GM23338 (cell line): ENCODE data around the gene SLC7A6.

Experiments used
- CREB1 ChIP-seq: fragments of 250-450 bp; sonication (Bioruptor Pico); IDR thresholded peaks from 2 replicates; pipeline ENCODE4 v1.5.0; 2020; ENCODE audit warnings: low read depth, mild to moderate bottlenecking, moderate library complexity
- EZH2 ChIP-seq: fragments of 200-600 bp; sonication (generic); IDR thresholded peaks from one replicate; pipeline ENCODE4 v1.8.0; 2017; ENCODE audit warnings: antibody characterized with exemption, mild to moderate bottlenecking, low read depth; ENCODE audit not compliant: unreplicated experiment
- EZH2phosphoT487 ChIP-seq: fragments of 200-600 bp; sonication (generic); IDR thresholded peaks from one replicate; pipeline ENCODE4 v1.8.1; 2018; ENCODE audit warnings: antibody characterized with exemption; ENCODE audit not compliant: unreplicated experiment
- JUNB ChIP-seq: IDR thresholded peaks from one replicate; pipeline ENCODE4 v1.6.1; 2016; ENCODE audit warnings: antibody characterized with exemption; ENCODE audit not compliant: unreplicated experiment
- NANOG ChIP-seq: IDR thresholded peaks from 2 replicates; pipeline ENCODE4 v1.6.1; 2016; ENCODE audit warnings: antibody characterized with exemption, borderline replicate concordance
- POLR2AphosphoS5 ChIP-seq: IDR thresholded peaks from 2 replicates; pipeline ENCODE4 v1.6.1; 2016; ENCODE audit warnings: antibody characterized with exemption, low read depth
- ZNF114 ChIP-seq: fragments of 250-450 bp; sonication (Bioruptor Pico); IDR thresholded peaks from 2 replicates; pipeline ENCODE4 v1.5.0; 2020; ENCODE audit warnings: mild to moderate bottlenecking, moderate library complexity
- TF ChIP-seq, protein P1 (sequence below), 2 experiments: fragments of 200-600 bp in 1 of 2; sonication (generic) in 1 of 2; conservative IDR thresholded peaks; 2 replicates each; pipeline versions ENCODE4 v1.5.1 to v1.6.1; 2016 to 2017; ENCODE audit warnings: antibody characterized with exemption in 2 of 2, low read depth in 2 of 2, mild to moderate bottlenecking in 2 of 2, moderate library complexity in 1 of 2
- TF ChIP-seq, protein P2 (sequence below): IDR thresholded peaks from 2 replicates; pipeline ENCODE4 v1.6.1; 2016; ENCODE audit warnings: antibody characterized with exemption
- TF ChIP-seq, protein P3 (sequence below): IDR thresholded peaks from one replicate; pipeline ENCODE4 v1.6.1; 2018; ENCODE audit warnings: antibody characterized with exemption; ENCODE audit not compliant: unreplicated experiment

DNA sequence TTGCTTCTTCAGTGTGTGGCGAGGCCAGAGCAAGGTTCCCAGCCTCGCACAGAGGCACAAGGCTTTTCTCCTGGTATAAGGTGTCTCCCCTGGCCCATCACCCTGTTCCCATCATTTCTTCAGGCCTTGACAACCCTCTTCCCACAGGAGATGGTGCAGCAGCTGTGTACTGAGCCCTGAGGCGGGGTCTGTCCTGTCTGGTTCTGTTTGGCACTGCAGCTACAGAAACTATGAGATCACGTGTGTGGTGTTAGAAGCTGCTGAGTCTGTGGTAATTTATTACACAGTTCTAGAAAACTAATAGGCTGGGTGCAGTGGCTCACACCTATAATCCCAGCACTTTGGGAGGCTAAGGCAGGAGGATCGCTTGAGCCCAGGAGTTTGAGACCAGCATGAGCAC lies 11.9 kb upstream of the SLC7A6 start:
- TF ChIP-seq, protein P1, sequence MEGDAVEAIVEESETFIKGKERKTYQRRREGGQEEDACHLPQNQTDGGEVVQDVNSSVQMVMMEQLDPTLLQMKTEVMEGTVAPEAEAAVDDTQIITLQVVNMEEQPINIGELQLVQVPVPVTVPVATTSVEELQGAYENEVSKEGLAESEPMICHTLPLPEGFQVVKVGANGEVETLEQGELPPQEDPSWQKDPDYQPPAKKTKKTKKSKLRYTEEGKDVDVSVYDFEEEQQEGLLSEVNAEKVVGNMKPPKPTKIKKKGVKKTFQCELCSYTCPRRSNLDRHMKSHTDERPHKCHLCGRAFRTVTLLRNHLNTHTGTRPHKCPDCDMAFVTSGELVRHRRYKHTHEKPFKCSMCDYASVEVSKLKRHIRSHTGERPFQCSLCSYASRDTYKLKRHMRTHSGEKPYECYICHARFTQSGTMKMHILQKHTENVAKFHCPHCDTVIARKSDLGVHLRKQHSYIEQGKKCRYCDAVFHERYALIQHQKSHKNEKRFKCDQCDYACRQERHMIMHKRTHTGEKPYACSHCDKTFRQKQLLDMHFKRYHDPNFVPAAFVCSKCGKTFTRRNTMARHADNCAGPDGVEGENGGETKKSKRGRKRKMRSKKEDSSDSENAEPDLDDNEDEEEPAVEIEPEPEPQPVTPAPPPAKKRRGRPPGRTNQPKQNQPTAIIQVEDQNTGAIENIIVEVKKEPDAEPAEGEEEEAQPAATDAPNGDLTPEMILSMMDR (conservative IDR thresholded peaks at IDR 0.05; ENCODE audit: low read depth in 2 of 2), result no peak
- no peak for TF ChIP-seq EZH2
- TF ChIP-seq, protein P2, sequence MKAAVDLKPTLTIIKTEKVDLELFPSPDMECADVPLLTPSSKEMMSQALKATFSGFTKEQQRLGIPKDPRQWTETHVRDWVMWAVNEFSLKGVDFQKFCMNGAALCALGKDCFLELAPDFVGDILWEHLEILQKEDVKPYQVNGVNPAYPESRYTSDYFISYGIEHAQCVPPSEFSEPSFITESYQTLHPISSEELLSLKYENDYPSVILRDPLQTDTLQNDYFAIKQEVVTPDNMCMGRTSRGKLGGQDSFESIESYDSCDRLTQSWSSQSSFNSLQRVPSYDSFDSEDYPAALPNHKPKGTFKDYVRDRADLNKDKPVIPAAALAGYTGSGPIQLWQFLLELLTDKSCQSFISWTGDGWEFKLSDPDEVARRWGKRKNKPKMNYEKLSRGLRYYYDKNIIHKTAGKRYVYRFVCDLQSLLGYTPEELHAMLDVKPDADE, result no peak
- no peak for TF ChIP-seq JUNB
- TF ChIP-seq EZH2phosphoT487, result no peak
- TF ChIP-seq, protein P3, sequence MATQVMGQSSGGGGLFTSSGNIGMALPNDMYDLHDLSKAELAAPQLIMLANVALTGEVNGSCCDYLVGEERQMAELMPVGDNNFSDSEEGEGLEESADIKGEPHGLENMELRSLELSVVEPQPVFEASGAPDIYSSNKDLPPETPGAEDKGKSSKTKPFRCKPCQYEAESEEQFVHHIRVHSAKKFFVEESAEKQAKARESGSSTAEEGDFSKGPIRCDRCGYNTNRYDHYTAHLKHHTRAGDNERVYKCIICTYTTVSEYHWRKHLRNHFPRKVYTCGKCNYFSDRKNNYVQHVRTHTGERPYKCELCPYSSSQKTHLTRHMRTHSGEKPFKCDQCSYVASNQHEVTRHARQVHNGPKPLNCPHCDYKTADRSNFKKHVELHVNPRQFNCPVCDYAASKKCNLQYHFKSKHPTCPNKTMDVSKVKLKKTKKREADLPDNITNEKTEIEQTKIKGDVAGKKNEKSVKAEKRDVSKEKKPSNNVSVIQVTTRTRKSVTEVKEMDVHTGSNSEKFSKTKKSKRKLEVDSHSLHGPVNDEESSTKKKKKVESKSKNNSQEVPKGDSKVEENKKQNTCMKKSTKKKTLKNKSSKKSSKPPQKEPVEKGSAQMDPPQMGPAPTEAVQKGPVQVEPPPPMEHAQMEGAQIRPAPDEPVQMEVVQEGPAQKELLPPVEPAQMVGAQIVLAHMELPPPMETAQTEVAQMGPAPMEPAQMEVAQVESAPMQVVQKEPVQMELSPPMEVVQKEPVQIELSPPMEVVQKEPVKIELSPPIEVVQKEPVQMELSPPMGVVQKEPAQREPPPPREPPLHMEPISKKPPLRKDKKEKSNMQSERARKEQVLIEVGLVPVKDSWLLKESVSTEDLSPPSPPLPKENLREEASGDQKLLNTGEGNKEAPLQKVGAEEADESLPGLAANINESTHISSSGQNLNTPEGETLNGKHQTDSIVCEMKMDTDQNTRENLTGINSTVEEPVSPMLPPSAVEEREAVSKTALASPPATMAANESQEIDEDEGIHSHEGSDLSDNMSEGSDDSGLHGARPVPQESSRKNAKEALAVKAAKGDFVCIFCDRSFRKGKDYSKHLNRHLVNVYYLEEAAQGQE, result no peak
- no peak for TF ChIP-seq CREB1 (CRISPR knock-in tag)
- TF ChIP-seq ZNF114 (CRISPR knock-in tag), result no peak
- no peak for TF ChIP-seq POLR2AphosphoS5
- TF ChIP-seq NANOG, result no peak
